KBM-7 (cell line): ENCODE results near the gene RBBP4.
"Not testable (repeated sequence)": the region's sequence is repeated elsewhere in the genome, so short reads cannot be mapped to it uniquely, and the experiment has no call there.

ENCODE experiments used
- DNase-seq: peaks from one replicate; pipeline ENCODE4 v3.0.0-alpha.2; 2015
- in situ Hi-C: fragments of 300-500 bp; cut with MboI; formaldehyde crosslinking; loops from 2 replicates; pipeline ENCODE4 v1.14.3; 2020; ENCODE audit warnings: low sequenced_read_pairs, low pct_unique_long_range_greater_than_20kb, mixed read lengths

RBBP4 gene

DNA sequence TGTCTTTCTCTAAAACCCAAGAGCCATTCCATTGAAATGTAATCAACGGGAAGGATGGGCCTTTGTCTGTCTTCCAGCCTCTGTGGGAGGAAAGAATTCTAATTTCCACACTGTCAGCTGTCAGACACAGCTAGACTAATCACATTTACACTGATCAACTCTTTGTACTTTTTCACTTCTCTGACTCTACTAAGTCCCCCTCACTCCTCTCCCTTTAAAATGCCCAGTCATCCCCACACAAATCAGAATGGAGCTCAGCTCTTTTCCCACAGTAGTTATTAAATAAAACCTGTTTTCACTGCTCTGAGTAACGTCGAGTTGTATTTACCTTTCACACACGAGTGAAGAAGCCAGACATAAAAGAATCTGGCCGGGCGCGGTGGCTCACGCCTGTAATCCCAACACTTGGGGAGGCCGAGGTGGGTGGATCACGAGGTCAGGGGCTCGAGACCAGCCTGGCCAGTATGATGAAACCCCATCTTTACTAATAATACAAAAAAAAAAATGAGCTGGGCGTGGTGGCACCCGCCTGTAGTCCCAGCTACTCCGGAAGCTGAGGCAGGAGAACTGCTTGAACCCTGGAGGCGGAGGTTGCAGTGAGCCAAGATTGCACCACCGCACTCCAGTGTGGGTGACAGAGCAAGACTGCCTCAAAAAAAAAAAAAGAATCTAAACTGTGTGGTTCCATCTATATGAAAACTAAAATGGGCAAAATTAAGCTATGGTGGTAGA, 13.9 kb upstream of the RBBP4 start:
- DNase-seq = no peak
- in situ Hi-C loops = no loop called here

DNA sequence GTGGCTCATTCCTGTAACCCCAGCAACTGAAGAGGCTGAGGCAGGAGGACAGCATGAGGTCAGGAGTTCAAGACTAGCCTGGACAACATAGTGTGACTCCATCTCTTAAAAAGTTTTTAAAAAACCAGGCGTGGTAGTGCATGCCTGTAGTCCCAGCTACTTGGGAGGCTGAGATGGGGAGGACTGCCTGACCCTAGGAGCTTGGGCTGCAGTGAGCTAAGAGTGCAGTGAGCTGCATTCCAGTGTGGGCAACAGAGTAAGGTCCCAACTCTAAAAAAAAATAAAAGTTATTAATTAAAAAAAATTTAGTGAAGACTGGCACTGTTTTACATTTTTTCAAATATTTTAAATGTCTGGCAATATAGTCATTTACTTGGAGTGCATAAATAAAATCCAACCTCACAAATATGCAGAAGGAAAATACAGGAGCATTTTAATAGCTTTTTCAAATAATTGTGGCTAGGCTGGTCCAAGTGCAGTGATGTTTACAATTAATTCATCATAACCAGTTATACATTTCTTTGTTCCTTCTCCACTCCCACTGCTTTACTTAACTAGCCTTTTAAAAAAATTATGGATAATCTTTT, 11.4 kb upstream of the RBBP4 start:
- DNase-seq = no peak
- in situ Hi-C loops = no loop called here

DNA sequence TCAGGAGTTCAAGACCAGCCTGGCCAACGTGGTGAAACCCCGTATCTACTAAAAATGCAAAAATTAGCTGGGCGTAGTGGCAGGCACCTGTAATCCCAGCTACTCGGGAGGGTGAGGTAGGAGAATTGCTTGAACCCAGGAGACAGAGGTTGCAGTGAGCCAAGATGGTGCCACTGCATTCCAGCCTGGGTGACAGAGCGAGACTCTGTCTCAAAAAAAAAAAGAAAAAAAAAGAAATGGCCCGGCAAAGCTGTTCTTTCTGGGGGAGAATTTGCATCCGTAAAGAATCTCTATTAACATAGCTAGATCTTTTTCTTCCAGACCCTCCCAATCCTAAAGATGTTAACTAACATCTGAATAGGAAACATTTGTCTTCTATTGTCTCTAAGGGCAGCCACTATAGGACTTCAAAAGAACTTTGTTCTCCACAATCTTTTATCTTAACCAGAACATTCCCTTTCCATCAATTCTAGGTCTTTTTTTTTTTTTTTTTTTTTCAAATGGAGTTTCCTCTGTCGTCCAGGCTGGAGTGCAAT, 8.6 kb upstream of the RBBP4 start:
- in situ Hi-C loops, DNase-seq: not testable (repeated sequence)

DNA sequence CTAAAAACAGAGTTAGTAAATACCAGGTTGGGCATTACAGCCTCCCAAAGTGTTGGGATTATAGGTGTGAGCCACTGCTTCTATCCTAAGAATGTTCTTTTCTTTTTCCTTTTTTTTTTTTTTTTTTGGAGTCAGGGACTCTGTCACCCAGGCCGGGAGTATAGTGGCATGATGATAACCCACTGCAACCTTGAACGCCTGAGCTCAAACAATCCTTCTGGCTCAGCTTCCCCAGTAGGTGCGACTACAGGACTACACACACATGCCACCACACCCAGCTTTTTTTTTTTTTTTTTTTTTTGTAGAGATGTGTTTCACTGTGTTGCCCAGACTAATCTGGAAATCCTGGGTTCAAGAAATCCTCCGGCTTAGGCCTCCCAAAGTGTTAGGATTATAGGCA, 6.6 kb upstream of the RBBP4 start:
- in situ Hi-C loops = no loop called here
- DNase-seq = no peak

DNA sequence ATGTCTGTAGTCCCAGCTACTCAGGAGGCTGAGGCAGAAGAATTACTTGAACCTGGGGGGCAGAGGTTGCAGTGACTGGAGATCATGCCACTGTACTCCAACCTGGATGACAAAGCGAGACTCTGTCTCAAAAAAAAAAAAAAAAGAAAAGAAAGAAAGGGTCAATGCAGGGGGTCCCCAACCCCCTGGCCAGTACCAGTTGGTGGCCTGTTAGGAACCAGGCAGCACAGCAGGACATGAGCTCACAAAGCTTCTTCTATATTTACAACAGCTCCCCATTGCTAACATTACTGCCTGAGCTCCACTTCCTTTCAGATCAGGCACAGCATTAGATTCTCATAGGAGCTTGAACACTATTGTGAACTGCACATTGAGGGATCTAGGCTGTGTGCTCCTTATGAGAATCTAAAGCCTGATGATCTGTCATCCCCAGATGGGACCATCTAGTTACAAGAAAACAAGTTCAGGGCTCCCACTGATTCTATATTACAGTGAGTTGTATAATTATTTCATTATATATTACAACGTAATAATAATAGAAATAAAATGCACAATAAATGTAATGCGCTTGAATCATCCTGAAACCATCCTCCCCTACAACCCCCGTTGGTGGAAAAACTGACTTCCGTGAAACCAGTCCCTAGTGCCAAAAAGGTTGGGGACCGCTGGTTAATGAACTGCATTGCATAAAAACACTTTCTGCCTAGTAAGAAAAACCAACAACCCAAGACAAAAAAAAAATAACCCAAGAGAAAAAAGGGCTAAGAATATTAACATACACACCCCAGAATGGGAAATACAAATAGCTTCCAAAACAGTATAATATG, 3.5 kb upstream of the RBBP4 start:
- DNase-seq = no peak
- in situ Hi-C loops = no loop called here

DNA sequence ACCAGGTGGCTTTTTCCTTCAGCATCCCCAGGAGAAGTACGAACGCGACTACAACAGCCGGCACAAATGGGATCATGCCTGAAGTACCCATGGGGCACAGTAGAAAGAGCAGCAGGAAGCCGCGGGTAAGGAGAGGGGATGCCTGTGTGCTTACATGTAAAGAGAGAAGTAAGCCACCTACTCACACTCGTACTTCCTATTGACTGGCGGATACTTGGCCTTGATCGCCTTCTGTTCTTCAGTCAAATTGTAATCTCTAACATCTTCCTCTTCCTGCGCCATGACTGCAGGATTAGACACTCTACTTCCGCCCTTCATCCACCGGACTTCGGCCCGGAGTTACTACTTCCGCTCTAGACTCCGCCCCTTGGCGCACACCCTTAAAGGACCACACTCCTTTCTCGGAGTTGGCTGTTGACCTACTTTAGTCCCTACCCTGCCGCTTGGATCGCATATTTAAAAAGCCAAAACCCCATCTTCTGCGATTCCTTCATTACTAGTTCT, 708 bp upstream of the RBBP4 start, which contains the start of gene ZBTB8OS:
TSS of gene ZBTB8OS (minus strand) at position 303 of the 504 bp plus-strand sequence. CDS start at position 282, 21 bp downstream.
- in situ Hi-C loops = no loop called here
- DNase-seq = peak; percentile 97

DNA sequence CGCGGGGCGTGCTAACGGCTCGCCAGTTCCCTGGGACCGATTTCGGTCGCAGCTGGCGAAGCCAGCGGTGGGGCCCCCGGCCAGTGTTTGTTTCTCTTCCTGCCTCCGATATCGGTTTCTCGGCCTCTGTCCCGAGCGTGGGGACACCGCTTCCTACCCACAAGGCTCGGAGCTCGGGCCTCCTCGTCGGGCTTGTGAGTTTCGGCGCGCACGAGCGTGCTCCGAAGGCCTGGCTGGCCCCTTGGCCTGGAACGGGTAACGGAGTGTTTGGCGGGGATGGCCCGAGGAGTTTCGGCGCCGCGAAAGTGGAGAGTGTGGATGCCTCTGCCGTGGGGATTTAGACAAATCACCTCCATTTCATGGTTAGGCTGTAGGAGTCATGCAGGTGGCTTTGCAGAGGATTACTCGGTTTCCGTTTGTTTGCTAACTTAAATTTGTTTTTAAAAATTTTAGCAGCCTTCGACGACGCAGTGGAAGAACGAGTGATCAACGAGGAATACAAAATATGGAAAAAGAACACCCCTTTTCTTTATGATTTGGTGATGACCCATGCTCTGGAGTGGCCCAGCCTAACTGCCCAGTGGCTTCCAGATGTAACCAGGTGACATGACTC, 559 bp downstream of the RBBP4 start:
- in situ Hi-C loops = no loop called here
- no peak for DNase-seq

DNA sequence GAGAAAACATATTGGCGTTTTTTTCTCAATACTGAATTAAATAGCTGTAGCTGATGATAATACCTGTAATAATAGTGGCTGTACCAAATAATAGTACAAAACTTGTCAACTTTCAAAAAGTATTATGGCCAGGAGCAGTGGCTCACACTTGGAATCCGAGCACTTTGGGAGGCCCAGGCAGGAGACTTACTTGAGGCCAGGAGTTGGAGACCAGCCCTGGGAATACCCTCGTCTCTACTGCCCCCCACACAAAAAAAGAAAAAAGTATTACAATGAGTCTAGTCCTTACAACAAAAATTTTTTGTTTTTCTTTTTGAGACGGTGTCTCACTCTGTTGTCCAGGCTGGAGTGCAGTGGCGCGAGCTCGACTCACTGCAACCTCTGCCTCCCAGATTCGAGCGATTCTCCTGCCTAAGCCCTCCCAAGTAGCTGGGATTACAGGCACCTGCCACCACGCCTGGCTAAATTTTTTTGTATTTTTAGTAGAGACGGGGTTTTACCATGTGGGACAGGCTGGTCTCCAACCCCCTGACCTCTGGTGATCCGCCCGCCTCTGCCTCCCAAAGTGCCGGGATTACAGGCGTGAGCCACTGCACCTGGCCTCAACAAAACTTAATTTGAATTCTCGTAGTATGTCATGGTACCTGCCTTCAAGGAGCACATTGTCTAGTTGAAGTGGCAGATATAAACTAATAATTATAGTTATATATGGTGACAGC, 1.4 kb downstream of the RBBP4 start:
- no peak for DNase-seq
- in situ Hi-C loops = no loop called here

DNA sequence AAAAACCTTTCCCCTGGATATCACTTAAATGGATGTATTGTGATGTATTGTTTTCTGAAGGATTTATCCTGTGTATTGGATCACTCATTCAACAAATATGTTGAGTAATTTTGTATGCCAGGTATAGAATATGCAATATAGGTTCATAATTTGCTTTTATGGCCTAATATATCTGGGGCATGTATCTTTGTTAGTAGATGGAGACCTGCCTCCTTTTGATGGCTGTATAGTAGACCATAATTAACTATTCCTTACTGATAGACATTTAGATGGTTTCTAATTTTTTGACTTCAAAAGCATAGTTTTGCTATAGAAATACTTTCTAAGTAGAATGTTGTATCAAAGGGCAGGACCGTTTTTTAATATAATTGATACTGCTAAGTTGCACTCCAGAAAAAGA, 8.6 kb downstream of the RBBP4 start:
- no peak for DNase-seq
- in situ Hi-C loops = no loop called here

DNA sequence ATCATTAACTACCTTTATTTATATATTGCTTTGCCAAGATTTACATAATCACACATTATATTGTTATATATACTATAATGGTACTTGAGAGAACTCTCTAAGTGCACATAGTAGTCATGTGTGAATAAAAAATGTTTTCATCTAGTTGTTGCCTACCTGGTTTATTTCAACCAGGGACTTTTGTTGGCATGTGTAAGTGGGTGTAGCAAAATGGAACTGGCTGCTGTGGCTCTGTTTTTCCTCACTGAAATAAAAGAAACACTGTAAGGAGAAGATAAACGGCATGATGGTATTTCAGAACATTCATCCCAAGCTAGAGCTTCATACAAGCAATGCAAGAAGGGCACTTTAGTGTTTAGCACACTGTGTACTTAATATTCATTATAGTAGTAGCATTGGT, 14.9 kb downstream of the RBBP4 start:
- no peak for DNase-seq
- in situ Hi-C loops = no loop called here

DNA sequence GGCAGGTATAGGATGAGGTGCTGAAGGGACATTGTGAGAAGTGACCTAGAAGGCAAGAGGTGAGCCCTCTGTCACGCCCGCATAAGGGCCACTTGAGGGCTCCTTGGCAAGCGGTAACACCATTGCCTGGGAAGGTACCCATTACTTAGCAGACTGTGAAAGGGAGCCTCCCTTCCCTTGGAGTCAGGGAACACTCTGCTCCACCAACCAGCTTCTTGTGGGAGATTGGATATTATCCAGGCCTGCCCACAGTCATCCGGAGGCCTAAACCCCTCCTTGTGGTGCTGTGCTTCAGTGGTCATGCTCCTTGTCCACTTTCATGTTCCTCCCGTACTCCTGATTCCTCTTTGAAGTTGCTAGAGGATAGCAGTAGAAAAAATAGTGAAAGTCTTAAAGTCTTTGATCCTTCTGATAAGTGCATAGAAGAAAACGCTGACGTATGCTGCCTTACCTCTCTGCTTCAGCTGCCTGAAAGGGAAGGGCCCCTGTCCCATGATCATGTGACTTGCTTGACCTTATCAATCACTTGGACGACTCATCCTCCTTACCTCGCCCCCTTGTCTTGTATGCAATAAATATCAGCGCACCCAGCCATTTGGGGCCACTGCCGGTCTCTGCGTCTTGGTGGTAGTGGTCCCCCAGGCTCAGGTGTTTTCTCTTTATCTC, 16.0 kb downstream of the RBBP4 start:
- in situ Hi-C loops = no loop called here
- DNase-seq = no peak

DNA sequence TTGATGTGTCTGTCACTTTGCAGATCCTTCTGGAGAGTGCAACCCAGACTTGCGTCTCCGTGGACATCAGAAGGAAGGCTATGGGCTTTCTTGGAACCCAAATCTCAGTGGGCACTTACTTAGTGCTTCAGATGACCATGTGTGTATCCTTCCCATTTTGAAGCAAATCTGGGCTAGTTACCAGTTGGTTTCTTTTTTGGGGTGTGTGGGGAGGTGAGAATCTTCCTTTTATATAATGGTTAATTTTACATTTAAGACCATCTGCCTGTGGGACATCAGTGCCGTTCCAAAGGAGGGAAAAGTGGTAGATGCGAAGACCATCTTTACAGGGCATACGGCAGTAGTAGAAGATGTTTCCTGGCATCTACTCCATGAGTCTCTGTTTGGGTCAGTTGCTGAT, 17.7 kb downstream of the RBBP4 start:
- in situ Hi-C loops, DNase-seq: not testable (repeated sequence)

DNA sequence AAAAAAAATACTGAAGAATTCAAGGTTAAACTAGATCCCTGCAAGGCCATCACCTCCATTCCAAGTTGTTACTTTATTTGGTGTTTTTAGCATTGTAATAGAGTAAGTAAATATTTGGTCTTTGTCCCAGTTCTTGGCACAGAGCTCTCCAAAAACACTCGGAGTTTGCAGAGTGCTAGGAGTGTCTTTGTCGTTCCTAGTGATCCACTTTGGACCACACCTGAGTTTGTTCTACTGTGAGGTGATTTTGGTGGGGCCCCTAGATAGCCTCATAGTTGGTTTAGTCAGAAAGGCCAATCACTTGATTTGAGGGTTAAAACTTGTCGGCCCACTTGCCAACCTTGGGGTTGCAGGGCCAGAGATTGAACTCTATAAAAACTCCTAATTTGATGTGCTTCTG, 25.9 kb downstream of the RBBP4 start:
- in situ Hi-C loops = no loop called here
- no peak for DNase-seq

DNA sequence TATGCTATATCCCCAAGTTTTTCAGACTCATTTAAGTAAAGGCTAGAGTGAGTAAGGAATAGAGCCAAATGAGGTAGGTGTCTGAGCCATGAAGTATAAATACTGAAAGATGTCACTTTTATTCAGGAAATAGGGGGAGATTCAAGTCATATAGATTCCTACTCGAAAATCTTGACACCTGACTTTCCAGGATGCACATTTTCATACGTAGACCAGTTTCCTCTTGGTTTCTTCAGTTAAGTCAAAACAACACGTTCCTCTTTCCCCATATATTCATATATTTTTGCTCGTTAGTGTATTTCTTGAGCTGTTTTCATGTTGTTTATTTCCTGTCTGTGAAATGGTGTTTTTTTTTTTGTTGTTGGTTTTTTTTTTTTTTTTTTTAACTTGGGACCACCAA, 29.0 kb downstream of the RBBP4 start:
- DNase-seq, in situ Hi-C loops: not testable (repeated sequence)

DNA sequence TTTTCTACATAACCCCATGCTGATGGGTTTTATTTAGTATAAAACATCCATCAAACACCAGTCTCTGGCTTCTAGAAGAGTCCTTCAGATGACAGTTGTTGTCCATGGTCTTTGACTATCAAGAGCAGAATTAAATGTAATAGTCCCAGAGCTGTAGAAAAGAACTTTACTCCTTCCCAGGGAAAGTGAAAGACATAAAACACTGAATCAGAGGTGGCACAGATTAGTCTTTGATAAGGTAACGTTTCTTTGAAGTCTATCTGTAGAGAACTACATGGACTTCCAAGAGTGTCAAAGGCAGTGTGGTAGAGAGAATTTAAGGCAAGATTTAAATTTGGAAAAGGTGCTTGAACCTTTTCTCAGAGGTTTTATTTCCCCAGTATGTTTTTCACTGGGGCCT, 29.6 kb downstream of the RBBP4 start:
- in situ Hi-C loops = no loop called here
- DNase-seq = no peak

DNA sequence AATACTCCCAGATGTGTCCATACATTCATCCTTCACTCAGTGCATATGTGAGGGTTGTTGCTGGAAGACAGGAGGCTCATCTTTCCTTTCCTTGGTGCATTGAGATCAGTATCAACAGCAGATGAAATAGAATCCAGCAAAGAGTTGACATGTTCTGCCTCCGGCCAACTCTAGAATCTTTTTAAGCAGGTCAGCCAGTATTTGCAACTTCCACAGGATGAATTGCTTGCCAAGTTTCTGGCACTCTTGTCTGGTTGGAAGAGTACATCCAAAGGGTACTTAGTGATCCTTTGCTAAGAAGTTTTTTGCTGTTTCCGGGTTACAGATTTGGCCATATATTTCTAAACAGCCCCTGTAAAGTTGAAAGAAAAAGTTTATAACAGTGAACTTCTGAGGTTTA, 30.5 kb downstream of the RBBP4 start:
- DNase-seq = no peak
- in situ Hi-C loops = no loop called here

DNA sequence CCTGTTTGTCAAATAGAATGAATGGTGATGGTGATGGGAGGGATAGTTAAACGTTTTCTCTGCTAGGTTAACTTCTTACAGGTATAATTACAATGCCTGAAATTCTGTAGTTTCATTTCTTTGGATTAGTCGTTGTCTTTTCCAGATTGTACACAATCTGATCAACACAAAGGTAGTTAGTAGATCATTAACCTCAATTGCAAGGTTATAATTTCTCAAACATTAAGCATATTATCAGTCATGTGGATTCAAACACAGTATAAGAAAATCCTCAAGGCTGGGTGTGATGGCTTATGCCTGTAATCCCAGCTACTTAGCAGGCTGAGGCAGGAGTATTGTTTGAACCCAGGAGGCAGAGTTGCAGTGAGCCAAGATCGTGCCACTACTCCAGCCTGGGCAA, 31.0 kb downstream of the RBBP4 start:
- in situ Hi-C loops = no loop called here
- no peak for DNase-seq

DNA sequence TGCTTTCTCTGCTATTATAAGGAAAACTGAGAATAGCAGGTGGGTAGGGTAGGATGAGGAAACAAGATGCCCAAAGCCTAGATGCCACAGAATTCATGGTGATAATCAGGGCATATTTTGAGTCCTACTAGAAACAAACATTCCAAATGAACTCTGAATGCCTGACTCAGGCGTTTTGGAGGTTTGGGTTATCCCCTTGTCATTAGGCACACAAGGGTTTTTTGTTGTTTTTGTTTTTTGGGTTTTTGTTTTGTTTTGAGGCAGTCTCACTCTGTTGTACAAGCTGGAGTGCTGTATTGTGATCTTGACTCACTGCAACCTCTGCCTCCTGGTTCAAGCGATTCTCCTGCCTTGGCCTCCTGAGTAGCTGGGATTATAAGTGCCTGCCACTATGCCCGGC, 32.4 kb downstream of the RBBP4 start:
- no peak for DNase-seq
- in situ Hi-C loops = no loop called here
